GM10847 (cell line): Measurements from ENCODE around the gene KCNC4.

Experiments used
- POLR2A ChIP-seq: IDR thresholded peaks from 2 replicates; pipeline ENCODE4 v1.6.1; 2011; ENCODE audit not compliant: insufficient read length; ENCODE audit errors: extremely low read depth

The KCNC4 gene

GRCh38 chr1:110183642-110184167 lies 26.4 kb upstream of the KCNC4 start:
- TF ChIP-seq POLR2A: no peak

- no peak for TF ChIP-seq POLR2A
These were observed 25.7 kb upstream of the KCNC4 start for GRCh38 chr1:110184446-110184845.

DNA sequence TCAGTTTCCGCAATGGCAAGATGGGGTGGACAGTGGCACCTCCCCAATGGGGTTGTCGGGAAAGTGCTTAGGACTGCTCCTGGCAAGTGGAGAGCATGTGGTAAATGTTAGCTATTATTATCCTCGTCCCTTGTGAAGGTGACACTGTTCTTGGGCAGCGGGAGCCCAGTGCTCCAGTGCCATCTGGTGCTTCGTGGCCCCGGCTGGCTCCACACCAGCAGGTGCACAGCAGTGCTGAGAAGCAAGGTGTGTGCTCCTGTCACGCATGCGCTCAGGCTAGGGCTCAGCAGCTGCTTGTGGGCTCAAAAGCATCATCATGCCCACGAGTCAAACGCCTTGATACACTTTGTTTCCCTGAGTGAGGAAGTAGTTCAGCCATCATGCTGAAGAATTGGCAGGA lies 24.9 kb upstream of the KCNC4 start:
- TF ChIP-seq POLR2A: no peak

DNA sequence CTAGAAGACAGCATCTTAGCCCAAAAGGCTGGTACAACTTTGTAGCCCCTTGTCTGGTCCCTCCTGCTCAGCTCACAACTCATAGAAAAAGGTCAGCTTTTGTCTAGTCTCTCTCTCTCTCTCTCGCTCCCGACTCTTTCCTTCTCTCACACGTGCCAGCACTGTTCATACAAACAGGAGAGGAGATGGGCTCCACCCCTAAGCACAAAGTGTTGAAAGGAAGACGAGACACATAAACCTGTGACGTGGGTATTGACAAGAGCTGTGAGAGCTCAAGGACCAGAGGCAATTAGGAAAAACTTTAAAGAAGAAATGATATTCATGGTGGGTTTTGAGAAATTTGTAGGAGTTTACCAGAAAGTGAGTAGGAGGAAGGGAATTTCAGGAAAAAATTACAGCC lies 23.6 kb upstream of the KCNC4 start:
- no peak for TF ChIP-seq POLR2A

DNA sequence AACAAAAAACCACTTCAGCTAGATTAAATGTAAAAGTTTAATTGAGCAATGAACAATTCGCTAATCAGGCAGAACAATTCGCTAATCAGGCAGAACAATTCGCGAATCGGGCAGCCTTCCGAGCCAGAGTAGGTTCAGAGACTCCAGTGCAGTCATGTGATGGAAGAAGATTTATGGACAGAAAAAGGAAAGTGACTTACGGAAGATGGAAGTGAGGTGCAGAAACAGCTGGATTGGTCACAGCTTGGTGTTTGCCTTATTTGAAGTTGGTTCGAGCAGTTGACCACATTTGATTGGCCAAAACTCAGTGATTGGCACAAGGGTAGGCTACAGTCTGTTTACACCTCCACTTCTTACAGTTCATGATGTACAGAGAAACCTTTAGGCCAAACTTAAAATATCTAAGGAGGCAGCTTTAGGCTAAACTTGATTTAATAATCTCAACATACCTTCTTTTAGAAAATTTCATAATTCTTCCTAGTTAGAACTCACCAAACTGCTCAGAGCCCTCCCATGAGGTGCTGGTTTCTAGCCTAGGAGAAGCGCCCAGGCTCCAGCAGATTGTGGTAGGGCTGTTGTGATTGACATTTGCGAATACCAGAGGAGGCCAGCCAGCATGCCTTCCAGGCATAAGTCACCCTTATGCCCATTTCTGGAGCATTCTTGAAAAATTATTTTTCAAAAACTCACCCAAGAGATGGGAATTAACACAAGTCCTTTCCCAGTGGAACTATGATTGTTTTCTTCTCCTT lies 22.8 kb upstream of the KCNC4 start:
- no peak for TF ChIP-seq POLR2A

DNA sequence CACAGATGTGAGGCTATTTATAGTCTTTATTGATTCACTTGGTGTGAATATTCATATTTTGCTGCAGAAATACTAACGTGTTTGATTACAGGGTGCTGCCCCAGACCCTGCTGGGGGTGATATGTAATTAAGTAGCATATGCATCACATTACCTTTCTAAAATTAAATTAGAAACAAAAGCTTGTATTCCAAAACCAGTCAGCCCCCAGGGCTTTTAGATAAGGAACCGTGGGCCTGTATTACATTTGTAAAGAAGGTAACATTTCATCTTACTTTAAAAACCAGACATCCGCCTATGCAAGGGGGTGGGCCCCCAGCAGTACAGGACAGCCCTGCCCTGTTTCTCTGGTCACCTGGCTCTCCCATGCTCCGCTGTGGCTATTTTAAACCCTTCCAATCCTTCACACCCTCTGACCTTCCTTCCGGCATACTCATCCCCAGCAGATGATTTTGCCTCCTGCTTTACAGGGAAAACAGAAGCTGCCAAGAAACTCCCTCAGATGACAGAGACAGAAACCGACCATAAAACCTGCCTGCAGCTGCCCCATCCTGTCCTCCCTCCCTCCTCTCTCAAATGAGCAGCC lies 22.0 kb upstream of the KCNC4 start:
- no peak for TF ChIP-seq POLR2A

GRCh38 chr1:110189181-110189580 lies 20.9 kb upstream of the KCNC4 start:
- TF ChIP-seq POLR2A: no peak

- TF ChIP-seq POLR2A: no peak
These were observed 19.7 kb upstream of the KCNC4 start for GRCh38 chr1:110190282-110190929.

DNA sequence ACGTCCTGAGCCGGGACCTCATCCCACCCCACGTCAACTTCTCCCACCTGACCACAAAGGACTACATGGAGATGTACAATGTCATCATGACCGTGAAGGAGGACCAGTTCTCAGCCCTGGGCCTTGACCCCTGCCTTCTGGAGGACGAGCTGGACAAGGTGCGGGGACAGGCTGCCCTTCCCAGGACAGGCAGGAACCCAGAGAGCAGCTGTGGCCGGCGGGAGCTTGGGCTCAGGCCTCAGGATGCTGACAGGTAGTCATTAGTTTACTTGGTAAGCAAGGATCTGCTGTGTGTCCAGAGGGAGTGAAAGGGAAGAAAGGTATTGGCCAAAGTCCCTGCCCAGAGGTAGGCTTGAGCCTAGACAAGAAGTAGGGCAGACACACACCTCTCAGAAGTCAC lies 17.6 kb upstream of the KCNC4 start:
- TF ChIP-seq POLR2A: no peak

DNA sequence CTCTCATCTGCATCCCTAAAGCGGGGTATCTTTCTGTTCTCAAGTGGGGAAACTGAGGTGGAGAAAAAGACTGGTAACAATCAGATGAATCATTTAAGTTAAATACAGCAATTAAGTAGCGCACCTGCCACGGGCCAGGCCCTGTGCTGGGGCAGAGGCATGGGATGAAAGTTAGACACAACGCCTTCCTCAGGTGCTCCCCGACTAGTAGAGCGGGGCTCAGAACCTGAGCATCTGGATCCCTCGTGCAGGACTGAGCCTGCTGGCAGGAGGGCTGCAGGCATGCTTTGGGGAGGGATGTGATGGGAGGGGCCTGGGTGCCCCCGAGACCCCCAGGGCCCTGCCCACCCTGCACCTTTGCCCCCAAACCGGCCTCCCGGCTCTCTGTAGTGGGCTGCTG lies 14.9 kb upstream of the KCNC4 start:
- no peak for TF ChIP-seq POLR2A

DNA sequence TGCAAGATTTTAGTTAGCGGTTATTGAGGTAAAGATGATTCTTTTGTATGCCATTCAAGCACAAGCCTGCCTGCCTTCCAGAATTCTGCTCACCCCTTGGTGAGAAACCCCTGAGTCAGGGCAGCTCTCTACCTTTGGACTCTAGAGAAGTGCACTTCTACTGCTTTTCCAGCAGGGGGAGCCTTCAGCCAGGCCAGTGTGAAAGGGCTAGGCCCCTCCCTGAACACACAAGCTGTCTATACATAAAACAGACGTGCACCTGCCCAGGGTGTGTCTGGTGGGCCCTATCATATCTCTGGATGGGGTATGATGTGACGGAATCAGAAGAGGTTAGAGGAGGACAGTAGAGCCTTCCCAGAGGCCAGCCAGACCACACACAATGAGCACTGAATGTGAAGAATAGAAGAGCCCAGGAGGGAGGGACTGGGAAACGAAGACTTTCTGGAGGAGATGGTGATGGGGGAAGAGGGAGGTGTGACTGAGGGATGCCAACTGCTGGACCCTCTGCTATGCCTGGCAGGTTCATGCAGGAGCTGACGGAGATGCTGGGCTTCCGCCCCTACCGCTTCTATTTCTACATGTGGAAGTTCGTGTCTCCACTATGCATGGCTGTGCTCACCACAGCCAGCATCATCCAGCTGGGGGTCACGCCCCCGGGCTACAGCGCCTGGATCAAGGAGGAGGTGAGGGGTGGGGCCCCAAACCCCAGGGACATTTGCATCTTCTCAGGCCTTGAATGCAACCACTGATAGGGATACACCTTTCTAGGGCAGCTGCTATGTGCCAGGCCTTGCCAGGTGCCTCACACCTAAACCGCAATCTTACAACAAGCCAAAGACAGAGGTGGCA lies 13.0 kb upstream of the KCNC4 start:
- no peak for TF ChIP-seq POLR2A

DNA sequence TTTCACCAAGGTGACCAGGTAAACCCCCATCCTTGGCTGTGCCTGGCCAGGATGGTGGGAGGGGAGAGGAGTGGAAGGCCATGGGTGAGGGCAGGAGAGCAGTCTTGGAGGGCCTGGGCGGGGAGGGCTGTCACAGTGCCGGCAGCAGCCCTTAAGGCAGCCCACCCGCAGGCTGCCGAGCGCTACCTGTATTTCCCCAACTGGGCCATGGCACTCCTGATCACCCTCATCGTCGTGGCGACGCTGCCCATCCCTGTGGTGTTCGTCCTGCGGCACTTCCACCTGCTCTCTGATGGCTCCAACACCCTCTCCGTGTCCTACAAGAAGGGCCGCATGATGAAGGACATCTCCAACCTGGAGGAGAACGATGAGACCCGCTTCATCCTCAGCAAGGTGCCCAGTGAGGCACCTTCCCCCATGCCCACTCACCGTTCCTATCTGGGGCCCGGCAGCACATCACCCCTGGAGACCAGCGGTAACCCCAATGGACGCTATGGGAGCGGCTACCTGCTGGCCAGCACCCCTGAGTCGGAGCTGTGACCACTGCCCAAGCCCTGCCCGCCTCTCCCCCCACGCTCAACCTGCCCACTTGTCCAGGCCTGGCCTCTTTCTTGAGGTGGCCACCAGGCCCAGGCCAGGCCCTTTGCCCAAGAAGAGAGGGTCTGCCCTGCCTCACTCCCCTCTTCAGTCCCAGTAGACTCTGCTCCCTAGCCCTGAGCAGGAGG lies 12.0 kb upstream of the KCNC4 start:
- no peak for TF ChIP-seq POLR2A

GRCh38 chr1:110198746-110199145 lies 11.4 kb upstream of the KCNC4 start:
- no peak for TF ChIP-seq POLR2A

- no peak for TF ChIP-seq POLR2A
These were observed 9.9 kb upstream of the KCNC4 start for GRCh38 chr1:110200190-110200589.

DNA sequence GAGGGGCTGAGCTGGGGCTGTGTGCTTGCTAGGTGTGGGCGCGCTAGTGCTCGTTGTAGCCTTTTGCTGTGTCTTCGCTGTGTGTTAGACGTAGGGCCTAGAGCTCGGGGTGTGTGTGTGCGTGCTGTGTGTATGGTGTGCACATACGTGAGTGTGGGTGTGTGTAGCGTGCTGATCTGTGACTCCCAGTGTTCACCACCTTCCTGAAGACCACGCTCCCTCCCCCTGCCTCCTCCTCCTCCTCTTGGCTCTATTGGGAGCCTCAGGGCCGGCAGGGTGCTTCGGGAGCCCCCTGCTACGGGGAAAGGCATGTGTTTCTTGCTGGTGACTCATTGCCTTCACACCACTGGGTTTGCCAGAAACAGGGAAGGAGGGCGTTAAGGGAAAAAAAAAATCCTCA lies 9.4 kb upstream of the KCNC4 start:
- TF ChIP-seq POLR2A: no peak
